Measurements from ENCODE around the gene SMIM43. TPM values are rescaled to one million over a fixed set of nuclear protein-coding genes. Genes with fewer than 3 reads are reported as not detected.

The SMIM43 gene
- total RNA-seq, 1 experiment from 2014 or later, result 1.2 TPM

DNA sequence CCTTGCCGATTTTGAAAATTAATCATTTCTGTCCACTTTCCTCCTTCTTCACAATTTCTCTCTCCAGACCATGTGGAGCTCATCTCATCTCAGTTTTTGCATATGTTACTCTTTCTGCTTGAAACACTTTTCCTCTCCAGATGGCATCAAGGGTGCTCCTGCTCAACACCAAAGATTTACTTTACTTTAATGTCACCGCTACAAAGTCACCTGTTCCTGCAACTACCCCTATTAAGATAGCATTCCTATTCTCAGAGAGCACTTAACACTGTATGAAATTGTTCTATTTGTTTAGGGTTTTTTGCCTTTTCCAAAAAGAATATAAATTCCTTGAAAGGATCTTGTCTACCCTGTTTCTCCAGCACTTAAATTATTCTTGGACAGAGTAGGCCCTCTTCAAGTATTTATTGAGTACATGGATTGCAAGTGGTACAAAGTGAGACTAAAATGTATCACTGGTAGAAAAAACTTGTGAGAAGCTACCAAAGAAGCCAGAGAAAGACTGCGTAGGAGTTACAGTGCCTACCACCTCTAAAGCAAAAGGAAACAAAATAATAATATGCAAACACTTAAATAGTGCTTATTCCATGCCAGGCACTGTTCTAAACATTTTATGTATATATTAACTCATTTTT, 35.0 kb upstream of the SMIM43 start:
- no CpG with 5 or more reads among the region's 3 CpGs for WGBS (ENCODE audit: extremely low coverage, insufficient read length, low lambda C conversion rate)
- Histone ChIP-seq H2BK5ac (ENCODE audit: insufficient read length, low read length) (no peak overlapping the region), H2AK5ac (ENCODE audit: insufficient read length, low read length) (no peak overlapping the region), H3K9me3 (ENCODE audit: control insufficient read depth, low read depth, low read length) (no peaks in the 10 kb centered on the region), H3K4me2 (ENCODE audit: insufficient read depth, insufficient read length, low read length) (no peak overlapping the region), H2BK12ac (ENCODE audit: insufficient read length, low read depth, low read length) (no peak overlapping the region), H2BK15ac (ENCODE audit: low read depth, low read length) (no peak overlapping the region), H3T11ph (ENCODE audit: low read length) (no peak overlapping the region), H3K27me3 (ENCODE audit: insufficient read depth, low read length) (no peaks in the 10 kb centered on the region), H2BK20ac (ENCODE audit: low read depth, low read length, poor library complexity, severe bottlenecking) (no peak overlapping the region), H4K20me1 (ENCODE audit: control insufficient read depth, insufficient read depth, insufficient read length) (no peaks in the 10 kb centered on the region), H3K9ac (ENCODE audit: extremely low read depth, insufficient read length, low read length) (no peak overlapping the region), H3K18ac (ENCODE audit: insufficient read length, low read depth, low read length) (no peak overlapping the region), H3K23ac (ENCODE audit: insufficient read length, low read depth, low read length) (no peak overlapping the region), H4K8ac (replicated peaks; ENCODE audit: insufficient read length, low read depth, low read length) (no peak overlapping the region), H4K91ac (ENCODE audit: insufficient read length, low read depth, low read length) (no peak overlapping the region), H3K4ac (ENCODE audit: low read depth, low read length) (no peak overlapping the region), H2BK120ac (ENCODE audit: low read depth, low read length, poor library complexity, severe bottlenecking) (no peak overlapping the region), H3K56ac (ENCODE audit: insufficient read length, low read depth, low read length) (no peak overlapping the region), H2AFZ (ENCODE audit: low read length) (no peak overlapping the region), H4K5ac (ENCODE audit: insufficient read length, low read depth, low read length) (no peak overlapping the region), H3K14ac (ENCODE audit: insufficient read depth, low read length) (no peak overlapping the region), H3K27ac (ENCODE audit: insufficient read length, low read depth, low read length) (no peak overlapping the region), H3K23me2 (ENCODE audit: insufficient read length, low read depth, low read length, poor library complexity, severe bottlenecking) (peaks cover 7% of the 10 kb centered on the region), H3K4me1 (ENCODE audit: insufficient read depth, low read length) (no peaks in the 10 kb centered on the region; the same call in 1 of the 2 replicates), H3K79me2 (ENCODE audit: insufficient read depth, low read length) (peaks cover 4% of the 10 kb centered on the region; the same call in 1 of the 2 replicates), H3K79me1 (ENCODE audit: insufficient read depth, low read depth, low read length, poor library complexity, severe bottlenecking) (no peaks in the 10 kb centered on the region)
- peaks cover 32 to 42% of the 10 kb centered on the region in 2 experiments for H3K4me1 Mint-ChIP-seq
- H3K4me3 Mint-ChIP-seq, result peak overlapping the region in 1 of 2 experiments; percentile 92; a peak in 1 of 5 replicates
- H3K36me3 Mint-ChIP-seq (ENCODE audit: insufficient read depth in 1 of 3, low read depth in 3 of 3), result peaks cover 14 to 30% (median 20%) of the 10 kb centered on the region in 3 experiments
- no peaks in the 10 kb centered on the region for H3K9me3 Mint-ChIP-seq
- no peaks in the 10 kb centered on the region for H3K27me3 Mint-ChIP-seq (ENCODE audit: low read depth)
- DNase-seq, result no peak
- TF ChIP-seq, protein P1, sequence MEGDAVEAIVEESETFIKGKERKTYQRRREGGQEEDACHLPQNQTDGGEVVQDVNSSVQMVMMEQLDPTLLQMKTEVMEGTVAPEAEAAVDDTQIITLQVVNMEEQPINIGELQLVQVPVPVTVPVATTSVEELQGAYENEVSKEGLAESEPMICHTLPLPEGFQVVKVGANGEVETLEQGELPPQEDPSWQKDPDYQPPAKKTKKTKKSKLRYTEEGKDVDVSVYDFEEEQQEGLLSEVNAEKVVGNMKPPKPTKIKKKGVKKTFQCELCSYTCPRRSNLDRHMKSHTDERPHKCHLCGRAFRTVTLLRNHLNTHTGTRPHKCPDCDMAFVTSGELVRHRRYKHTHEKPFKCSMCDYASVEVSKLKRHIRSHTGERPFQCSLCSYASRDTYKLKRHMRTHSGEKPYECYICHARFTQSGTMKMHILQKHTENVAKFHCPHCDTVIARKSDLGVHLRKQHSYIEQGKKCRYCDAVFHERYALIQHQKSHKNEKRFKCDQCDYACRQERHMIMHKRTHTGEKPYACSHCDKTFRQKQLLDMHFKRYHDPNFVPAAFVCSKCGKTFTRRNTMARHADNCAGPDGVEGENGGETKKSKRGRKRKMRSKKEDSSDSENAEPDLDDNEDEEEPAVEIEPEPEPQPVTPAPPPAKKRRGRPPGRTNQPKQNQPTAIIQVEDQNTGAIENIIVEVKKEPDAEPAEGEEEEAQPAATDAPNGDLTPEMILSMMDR (conservative IDR thresholded peaks at IDR 0.05), result no peak
- H3K27ac Mint-ChIP-seq, result no peak overlapping the region

Measured in H9 (cell line).